NCI-H2107 treated with DMSO at 0.1 percent for 48 hours (cell line): ENCODE data around the gene CHD6.
"Not testable (repeated sequence)": the region's sequence is repeated elsewhere in the genome, so short reads cannot be mapped to it uniquely, and the experiment has no call there.

Source experiments
- DNase-seq: peaks from one replicate; lab custom pipeline; 2025; ENCODE audit not compliant: unreplicated experiment; lab: John Stamatoyannopoulos, UW

CHD6 gene

DNA sequence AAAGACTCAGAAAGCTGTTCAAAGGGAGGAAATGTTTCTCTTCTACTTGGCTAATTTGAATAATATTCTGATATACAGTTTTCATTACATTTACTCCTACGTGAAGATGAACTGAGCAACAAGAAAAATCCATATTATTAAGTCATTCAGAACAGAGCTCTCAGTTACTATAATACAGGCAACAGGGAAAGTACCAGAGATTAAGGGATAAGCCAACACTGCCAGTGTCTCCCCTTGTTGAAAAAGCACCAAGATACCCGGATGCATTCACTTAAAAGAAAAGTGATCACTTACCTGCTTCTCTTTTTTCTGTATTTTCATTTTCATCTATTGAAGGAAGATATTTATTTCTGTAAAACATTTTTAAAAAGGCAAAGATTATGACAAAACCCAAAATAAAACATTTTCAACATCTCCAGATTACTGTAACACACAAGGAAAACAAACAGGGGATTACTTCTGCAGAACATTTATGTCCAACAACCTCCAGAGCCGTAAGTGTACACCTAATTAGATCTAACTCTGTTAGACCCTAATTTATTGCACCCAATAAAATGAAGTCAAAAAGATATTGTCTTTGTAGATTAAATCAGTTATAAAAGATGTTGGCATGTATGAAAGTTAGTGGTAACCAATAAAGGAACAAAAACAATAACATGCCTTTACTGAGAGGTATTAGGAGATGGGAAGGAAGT is 67.0 kb downstream of the CHD6 start:
- DNase-seq: no peak

DNA sequence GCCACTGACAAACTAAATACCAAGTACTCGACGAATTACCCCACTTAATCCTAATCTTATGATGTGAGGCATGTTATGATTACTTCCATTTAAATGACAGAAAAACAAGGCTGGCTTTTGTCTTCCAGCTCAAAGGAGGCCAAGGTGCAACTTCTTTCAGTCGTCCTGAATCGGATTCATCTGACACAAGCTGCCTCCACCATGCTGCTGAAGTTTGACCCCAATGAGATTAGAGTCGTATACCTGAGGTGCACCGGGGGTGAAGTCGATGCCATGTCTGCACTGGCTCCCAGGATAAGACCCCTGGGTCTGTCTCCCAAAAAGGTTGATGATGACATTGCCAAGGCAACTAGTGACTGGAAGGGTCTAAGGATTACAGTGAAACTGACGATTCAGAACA is 71.0 kb downstream of the CHD6 start:
- no peak for DNase-seq

DNA sequence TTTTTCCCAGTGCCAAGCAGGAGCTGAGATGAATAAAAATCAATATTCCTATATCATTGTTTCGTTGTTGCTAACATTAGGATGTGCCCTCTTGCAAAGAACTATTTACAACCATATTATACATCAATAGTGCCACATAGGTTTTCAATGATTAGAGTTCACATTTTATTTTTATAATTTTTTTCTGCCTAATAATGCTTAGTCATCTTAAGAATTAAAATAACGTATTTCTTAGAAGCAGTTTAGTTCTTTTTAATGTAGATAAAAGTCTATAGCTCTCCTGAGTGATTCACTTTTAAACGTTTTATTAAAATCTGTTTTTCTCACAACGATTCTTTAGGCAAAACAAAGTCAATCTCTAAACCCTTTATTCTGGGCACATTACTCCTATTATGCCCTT is 71.6 kb downstream of the CHD6 start:
- no peak for DNase-seq

GRCh38 chr20:41544472-41544871 is 73.7 kb downstream of the CHD6 start:
- no peak for DNase-seq

DNA sequence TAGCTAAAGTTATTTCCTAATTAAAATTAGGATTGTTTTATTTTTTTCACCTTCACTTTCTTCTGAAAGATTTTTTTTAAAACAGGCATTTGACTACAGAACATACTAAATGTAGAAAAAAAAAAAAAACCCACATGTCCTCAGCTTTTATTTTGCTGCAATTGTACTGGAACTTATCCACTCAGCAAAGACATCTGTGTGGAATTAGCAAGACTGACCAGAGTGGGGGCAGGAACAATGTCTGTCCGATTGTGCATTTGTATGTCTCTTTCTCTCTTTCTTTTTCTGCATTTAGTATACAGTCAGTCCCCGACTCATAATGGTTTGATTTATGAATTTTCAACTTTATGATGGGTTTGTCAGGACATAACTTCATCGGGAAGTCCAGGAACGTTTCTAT is 77.3 kb downstream of the CHD6 start:
- no peak for DNase-seq

DNA sequence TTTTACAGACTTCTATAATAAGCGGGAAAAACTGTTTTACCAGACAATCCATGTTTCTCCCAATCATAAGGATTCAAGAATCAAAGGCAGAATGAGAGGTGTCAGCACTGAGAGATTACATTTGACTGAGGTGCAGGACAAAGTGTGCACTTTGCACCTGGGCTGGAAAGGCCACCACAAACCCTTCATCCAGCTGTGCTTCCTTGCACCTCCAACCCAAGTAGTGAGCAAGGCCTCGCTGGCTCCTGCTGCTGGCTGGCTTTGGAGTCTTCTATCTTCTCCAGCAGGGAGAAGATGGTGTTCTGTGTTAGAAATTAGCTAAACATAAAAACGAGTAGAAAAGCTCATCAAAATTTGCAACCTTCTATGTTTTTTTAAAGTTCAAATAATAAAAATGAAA is 77.7 kb downstream of the CHD6 start:
- DNase-seq: no peak

DNA sequence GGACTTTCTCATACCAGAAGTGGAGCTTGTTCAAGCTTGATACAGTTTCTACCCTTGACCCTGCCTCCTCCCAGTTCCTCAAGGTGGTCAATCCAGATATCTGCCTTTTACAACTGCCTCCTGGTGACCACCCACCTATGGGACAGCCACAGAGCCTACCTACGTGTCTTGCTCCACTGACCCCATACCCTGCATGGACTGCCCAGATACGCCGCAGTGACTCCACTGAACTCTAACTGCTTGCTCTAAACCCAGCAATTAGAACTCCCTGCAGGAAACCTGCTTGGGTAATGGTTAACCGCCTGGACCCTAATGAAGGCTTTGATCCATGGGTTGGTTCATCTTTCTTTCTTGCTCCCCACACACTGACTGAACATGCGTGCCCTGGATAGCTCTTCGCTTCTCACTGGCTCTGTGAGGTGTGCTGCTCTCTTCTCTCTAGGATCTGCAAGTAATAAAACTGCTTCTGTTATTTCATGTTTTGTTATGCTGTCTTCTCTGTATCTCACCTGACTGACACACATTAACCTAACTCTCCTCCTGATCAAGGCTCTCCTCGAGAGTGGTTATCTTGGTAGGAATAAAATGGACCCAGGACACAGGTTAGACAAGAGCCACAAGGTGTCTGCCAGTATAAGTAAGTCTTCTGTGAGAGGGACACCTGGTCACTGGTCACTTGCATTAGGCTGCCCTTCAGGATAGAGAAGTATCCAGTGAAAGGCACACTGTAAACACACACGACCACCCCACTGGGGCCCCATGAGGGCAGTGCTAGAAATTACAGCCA is 79.2 kb downstream of the CHD6 start:
- no peak for DNase-seq

DNA sequence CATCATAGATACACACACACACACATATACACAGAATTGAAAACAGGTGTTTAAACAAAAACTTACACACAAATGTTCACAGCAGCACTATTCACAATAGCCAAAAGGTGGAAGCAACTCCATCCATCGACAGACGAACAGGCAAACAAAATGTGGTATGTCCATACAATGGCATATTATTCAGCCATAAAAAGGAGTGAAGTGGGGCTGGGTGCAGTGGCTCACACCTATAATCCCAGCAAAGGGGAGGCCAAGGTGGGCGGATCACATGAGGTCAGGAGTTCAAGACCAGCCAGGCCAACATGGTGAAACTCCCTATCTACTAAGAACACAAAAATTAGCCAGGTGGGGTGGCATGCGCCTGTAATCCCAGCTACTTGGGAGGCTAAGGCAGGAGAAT is 80.3 kb downstream of the CHD6 start:
- no peak for DNase-seq

DNA sequence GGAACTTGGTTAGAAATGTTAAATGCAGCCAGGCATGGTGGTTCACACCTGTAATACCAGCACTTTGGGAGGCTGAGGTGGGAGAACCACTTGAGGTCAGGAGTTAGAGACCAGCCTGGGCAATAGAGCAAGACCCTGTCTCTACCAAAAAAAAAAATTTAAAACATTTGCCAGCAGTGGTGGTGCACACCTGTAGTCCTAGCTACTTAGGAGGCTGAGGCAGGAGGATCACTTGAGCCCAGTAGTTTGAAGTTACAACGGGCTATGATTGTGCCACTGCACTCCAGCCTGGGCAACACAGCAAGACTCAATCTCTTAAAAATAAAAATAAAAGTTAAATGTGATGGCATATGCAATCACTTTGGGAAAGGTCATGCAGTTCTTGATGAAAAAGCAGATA is 82.6 kb downstream of the CHD6 start:
- not testable (repeated sequence) for DNase-seq

DNA sequence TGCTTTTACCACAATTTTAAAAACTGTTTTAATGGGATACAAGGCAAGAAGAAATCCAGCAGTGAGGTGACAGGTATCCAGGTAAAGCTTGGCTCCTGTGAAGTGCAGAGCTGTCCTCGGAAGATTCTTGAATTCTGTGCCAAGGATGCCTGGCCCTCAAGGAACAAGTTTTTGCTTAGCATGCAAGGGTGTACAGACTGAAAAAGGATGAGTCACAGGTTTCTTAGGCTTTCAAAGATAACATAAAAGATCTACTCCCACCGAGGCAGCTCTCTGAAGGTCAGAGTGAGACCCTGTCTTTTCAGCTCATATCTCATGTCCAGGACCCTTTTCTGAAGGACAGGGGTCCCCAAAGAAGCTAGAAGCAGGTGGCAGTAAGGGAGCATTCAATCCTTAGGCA is 83.3 kb downstream of the CHD6 start:
- DNase-seq: no peak

DNA sequence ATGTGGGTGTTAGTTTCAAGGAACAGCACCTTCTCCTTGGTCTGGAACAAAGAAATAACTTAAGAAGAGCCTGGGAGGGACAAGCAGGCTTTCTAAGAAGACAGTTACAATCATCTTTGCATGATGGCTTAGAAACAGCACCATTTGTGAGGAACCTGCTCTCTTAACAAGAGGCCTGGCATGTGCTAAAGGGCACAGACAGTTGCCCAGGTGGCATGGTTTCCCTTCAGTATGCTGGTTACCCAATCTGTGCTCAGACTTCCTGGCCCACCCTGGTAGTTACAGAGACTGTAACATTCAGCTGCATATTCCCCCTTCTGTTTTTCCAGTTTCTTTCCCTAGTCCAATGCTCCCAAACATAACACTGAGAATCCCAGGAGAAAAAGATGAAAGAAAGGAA is 84.0 kb downstream of the CHD6 start:
- no peak for DNase-seq

DNA sequence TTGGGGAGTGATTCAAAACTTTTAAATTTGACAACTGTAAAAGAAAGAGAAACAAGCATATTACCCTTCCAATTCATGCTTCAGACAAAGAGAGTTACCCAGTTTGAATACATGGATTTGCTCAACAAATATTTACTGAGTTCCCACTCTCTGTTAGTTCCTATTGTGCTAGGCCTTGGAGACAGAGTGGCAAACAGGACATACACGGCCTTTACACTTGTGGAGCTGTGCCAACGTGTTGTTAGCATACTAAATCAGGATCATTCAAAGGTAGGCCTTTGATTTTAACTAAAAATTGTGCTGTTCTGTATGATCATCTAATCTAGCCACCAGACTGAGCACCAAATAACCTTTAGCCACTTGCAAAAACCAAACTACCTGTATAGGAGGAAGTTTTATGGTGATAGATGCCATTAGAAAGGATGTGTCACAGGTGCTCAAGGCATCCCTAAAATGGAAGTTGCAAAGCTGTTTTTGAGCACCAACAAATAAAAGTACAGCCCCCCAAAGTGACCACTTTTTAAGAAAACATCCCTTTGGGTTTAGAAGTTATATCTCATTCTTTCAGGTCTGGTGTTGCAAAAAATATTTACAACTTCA is 84.5 kb downstream of the CHD6 start:
- DNase-seq: no peak

DNA sequence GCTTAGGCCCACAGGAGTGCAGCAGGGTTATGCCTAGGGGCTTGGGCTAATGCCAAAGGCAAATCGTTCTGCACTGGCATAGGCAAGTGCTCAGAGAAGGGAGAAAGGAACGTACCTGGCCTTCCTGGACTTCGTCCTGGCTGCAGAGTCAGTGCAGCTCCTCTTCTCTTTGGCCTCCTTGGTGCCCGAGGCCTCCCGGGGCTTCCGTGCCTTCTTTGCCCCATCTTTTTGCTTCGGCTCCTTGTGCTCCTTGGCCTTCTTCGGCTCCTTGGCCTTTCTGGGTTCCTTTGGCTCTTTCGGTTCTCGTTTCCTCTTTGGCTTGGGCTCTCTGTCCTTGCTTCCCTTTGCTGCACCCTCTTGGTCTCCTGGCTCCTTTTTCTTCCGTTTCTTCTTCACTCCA is 85.2 kb downstream of the CHD6 start:
- DNase-seq: no peak

DNA sequence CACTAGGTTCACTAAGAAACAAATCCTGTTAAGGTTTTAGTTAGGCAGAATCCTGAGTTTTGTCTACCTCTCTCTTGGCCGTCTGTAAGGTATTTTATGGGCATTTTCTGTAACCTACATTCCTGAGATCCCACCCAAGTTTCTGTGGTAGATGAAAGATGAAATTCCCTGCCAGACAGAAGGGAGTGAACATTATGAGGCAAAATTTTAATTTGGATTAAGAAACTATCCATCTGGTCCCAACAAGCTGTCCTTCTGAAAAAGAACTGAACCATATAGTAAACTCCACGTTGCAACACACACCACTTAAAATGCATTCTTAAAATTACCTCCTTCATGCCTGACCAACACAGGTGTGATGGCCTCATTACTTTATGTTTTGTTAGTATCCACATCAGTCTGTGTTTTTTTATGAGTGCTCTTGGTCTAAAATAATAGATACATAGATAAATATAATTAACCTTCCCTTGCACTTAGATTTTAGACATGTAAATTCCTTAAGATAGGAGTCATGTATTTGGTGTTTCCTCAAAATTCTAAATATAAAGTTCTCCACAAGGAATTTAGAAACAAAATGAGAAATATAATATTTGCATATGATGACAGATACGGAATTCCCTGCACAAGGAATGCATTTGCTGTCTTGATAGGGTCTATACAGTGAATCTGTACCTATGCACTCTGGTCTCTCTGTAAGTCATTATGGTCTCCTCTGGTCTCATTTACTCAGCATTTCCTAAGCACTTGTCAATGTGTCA is 86.5 kb downstream of the CHD6 start:
- no peak for DNase-seq

GRCh38 chr20:41530923-41531322 is 87.3 kb downstream of the CHD6 start:
- DNase-seq: no peak

DNA sequence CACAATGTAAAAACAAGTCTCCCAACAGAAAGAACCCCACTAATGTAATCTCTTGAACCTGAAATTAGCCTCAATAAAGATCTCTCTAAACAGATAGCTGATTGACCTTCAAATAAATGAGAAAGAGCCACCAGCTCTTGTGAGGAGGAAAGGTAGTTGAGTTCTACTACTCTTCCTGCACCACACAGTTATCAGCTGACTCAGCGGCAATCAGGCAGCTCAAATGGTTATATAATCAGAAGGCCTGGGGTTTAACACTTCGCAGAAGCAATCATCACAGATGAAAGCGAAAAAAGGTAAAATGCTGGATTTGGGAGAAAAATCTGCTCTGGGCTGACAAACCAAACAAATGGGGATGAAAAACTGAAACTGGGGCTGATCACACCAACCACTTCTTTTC is 91.8 kb downstream of the CHD6 start:
- no peak for DNase-seq

GRCh38 chr20:41524980-41525613 is 93.1 kb downstream of the CHD6 start:
- DNase-seq: no peak

GRCh38 chr20:41523857-41524256 is 94.3 kb downstream of the CHD6 start:
- DNase-seq: no peak

GRCh38 chr20:41513829-41514228 is 104.3 kb downstream of the CHD6 start:
- no peak for DNase-seq

DNA sequence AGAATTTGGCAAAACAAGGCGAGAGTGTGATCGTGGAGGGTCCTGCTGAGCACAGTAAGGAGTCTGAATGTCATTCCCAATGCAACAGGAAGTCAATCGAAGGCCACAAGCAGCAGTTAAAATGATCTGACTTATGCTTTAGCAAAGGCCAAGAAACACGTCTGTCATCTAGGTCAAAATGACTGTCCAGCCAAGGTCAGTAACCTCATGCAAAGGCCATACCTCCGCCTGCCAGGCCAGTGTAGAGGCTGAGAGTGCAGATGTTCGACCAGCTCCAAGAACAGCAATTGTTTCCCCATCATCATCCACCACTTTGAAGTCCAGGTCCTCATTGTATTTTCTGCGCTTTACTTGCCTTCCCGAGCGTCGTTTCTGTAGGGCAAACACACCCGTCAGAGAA is 105.6 kb downstream of the CHD6 start:
- no peak for DNase-seq

GRCh38 chr20:41510847-41511450 is 107.2 kb downstream of the CHD6 start:
- no peak for DNase-seq
